HG02798 (cell line): ENCODE data around the gene NOBOX.
A peak's percentile ranks its signal among the peaks of the same experiment; 100 is the strongest.
"Not testable (repeated sequence)": the region's sequence is repeated elsewhere in the genome, so short reads cannot be mapped to it uniquely, and the experiment has no call there.

Experiments
- ATAC-seq: cut with Tn5 transposase; IDR thresholded peaks from one replicate; pipeline ENCODE4 v1.9.1; 2021; ENCODE audit warnings: mild to moderate bottlenecking; ENCODE audit not compliant: unreplicated experiment, poor library complexity

NOBOX gene

DNA sequence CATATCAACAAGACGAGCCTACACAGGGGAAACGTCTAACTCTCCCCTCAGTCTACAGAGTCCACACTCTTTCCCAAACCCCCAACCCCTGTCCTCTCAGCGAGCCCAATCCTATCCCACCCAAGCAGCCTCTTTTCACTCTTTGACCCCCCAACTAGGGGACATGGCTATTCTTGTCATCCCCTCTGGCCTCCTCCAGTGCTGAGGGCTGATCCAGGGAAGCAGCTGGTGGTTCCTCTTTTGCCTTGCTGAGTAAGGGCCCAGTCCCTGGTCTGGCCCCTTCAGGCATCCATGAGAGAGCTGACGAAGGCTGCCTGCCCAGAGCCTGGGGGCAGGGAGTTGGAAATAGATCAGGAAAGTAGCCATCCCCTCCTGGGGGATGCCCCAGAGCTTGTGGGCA is 6.4 kb downstream of the NOBOX start:
- ATAC-seq = no peak

DNA sequence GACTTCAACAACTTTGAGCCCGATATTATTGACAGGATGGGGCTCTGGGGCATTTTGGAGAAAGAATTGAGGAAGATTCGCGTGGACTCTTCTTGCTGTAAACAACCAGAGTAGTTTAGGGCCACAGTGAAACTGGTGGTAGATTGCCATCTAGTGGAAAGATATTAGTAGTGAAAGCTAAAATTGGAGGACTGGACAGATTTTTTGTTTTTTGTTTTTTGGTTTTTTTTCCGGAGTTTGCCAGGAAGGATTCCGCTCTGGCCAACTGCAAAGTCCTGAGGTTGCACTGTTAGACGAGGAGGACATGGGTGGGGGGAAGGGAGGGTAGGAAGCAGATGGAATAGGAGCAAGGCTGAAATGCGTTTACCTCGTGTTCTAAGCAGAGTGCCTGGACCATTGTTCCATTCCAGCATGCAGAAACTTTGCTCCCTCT is 11.7 kb downstream of the NOBOX start:
- ATAC-seq = peak; percentile 78

DNA sequence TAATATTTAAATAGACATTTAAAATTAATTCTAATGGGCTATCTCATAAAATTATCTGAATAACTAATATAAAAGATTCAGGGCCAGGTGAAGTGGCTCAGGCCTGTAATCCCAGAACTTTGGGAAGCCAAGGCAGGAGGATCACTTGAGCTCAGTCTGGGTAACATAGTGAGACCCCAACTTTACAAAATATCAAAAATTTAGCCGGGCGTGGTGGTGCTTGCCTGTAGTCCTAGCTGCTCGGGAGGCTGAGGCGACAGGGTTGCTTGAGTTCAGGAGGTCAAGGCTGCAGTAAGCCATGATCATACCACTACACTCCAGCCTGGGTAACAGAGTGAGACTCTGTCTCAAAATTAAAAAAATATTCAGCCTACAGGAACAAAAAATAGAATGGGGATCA is 12.5 kb downstream of the NOBOX start:
- no peak for ATAC-seq

DNA sequence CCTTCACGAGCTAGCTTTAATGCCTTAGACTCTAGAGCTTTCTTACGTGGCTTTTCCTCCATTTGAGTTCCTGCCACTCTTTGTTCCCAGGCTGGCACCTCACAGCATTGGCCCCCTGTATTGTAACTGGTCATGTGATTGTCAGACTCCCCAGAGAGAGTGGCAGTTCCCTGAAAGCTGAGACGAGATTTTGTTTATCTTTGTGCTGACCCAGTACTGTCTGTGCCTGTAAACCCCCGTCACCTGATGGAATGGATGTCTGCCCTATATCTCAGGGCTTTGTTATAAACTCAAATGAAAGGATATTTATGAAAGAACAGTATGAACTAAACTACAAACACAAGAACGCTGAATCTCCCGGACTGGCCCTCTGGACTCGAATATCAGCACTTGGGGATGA is 13.0 kb downstream of the NOBOX start:
- ATAC-seq = no peak

DNA sequence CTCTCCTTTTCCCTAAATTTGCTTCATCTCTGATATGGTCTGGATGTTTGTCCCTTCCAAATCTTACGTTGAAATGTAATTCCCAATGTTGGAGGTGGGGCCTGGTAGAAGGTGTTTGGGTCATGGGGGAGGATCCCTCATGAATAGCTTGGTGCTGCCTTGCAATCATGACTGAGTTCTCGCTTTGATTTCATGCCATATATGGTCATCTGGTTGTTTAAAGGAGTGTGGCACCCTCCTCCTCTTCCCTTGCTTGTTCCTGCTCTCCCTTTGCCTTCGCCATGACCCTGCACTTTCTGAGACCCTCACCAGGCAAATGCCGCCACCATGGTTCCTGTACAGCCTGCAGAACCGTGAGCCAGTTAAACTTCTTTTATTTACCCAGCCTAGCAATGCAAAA is 14.5 kb downstream of the NOBOX start:
- no peak for ATAC-seq

DNA sequence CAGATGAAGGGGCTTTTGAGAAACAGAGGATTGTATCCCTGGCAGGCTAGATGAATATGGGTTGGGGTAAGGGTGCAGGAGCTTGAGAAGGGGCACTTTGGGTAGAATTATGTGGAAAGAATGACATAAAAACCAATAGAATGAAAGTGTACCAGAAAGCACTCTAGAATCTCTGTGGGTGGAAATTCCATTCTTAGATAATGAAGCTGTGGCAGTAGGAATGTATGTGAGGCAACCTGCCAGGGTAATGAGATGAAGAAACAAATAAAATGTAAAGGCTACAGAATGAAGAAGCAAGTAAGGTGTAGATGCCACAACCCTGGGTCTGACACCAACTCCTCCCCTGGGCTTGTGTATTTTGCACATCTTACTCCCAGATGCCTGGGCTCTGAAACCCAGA is 16.8 kb downstream of the NOBOX start:
- no peak for ATAC-seq

DNA sequence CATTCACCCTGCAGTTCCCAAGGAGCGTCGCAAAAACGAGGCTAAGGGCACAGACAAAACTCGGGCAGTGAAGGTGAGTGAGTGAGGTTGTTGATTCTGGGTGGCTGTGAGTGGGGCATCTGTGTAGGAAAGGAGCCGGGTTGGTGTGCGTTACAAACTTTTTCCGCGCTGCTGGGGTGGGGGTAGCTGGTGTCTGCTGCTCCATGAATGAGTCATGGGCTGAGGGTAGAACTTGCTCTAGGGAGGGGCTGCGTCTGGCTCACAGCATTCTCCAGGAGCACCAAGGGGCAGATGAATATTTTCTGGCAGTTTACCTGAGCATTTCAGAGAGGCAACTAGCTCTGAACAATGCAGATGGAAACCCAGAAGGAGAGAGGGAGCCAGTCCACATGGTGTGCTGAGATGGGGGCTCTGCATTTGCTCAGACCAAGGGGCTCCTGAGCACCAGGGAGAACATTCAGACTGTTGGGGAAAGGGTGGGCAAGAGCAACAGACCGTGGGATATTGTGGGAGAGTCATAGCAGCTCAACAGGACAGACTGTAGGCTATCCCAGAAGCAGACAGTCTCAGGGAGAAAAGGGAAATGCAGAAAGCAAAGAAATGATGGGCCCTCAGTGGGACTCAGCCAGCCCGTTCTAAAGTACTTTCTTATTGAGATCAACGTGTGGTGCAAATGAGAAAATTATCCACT is 18.8 kb downstream of the NOBOX start:
- peak; percentile 30 for ATAC-seq

DNA sequence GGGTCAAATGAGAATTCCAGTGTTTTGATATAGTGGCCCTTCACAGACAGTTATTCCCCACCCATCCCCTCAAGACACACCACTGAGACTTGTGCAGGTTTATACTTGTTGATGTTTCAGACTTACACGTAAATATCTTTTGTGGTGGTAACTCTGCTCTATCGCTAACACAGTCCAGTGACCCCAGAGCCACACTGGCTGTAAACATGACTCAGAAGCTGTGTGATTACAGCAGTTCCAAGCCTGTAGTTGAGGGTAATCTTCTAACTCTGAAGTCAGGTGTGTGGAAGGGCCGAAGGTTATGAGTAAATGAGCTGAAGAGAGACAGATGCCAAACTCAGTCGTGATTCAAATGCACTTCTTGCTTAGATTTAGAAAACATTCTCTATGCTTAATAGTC is 19.4 kb downstream of the NOBOX start:
- peak; percentile 85 for ATAC-seq

DNA sequence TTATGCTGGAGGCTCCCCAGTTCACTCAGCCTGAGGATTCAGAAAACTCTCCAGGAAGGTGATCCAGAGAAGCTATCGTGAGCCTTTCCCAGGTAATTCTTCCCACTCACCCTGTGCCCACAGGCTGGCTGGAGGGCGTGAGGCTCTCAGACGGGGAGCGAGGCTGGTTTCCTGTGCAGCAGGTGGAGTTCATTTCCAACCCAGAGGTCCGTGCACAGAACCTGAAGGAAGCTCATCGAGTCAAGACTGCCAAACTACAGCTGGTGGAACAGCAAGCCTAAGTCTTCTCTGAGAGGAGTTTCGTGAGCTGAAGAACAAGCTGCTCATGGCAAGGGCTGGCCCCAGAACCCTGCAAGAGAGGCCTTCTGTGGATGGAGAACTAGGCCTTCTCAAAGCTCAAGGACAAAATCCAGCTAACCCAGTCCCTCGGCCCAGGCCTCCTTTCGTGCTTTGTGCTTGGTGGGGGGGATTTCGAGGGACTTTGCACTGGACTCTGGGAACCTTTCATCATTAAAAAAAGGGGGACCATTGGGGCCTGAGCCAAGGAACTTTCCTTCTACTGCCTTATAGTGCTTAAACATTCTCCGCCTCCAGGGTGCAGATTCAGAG is 23.6 kb downstream of the NOBOX start:
- no peak for ATAC-seq

DNA sequence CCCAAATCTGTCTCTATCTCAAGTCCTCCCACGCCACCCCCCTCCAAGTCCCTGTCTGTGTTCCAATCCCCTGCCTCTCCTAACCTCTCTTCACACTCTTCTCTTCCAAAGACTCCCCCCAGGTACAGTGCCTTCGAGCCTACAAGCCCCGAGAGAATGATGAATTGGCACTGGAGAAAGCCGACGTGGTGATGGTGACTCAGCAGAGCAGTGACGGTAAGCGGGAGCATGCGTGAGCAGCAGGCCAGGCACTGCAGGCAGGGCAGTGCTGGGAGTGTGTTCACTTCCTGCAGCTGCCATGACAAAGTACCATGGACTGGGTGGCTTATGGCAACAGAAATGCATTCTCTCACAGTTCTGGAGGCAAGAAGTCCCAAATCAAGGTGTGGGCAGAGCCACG is 24.8 kb downstream of the NOBOX start:
- no peak for ATAC-seq

DNA sequence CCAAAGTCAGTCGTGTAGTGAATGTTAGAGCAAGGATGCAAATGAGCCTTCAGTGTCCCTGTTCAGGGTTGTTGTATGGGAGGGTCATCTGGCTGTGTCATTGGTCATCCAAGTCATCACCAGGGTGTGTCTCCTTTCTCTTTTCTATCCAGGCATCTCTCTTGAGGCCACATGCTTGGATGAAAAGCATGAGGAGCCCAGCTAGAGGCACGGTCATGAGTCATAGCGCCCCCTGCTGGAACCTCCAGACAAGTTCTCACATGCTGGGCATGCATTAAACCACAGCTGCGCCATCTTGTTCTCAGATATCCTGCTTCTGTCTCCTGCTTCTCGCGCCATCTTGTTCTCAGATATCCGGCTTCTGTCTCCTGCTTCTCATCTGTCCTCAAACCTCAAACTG is 34.3 kb downstream of the NOBOX start:
- ATAC-seq = peak; percentile 61

DNA sequence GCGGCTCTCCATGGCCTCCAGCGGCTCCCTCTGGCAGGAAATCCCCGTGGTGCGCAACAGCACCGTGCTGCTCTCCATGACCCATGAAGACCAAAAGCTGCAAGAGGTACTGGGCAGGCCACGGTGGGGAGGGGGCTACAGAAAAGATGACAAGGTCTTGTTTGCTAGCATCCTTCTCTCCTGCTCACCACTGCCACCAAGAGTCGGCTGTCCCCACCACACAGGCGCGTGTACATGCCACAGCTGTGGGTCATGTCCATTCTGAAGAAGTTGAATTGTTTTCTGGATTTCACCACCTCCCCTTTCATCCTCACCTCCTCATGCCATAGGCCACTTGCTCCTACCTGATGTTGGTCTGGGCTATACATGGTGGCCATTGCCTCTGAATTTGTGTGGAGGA is 36.2 kb downstream of the NOBOX start:
- ATAC-seq = not testable (repeated sequence)

DNA sequence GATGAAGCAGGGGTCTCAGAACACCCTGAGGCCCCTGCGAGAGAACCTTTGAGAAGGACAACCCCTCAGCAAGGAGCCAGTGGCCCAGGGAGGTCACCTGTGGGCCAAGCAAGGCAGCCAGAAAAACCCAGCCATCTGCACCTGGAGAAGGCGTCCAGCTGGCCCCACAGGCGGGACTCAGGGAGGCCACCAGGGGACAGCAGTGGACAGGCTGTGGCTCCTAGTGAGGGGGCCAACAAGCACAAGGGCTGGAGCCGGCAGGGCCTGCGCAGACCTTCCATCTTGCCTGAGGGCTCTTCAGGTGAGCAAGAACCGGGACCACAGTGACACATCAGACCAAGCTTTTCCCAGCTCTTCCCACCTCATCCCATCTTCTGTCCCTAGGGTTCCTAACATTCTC is 38.0 kb downstream of the NOBOX start:
- not testable (repeated sequence) for ATAC-seq

DNA sequence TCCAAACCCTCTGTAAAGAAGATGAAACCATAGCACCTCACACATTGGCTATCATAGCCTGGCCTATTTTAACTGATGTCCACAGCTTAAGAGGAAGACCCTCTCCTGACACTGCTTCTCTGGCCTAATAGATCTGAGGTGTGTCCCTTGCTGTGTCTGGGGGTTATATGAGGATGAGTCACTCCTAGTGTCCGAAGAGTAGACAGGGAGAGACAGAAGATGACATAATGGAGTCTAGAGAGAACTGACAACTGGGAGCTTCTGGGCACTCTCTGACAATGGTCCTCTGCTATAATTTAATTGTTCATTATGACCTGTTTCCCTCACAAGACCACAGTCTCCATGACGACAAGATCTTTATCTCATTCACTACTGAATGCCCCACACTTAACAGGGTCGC is 41.4 kb downstream of the NOBOX start:
- not testable (repeated sequence) for ATAC-seq

DNA sequence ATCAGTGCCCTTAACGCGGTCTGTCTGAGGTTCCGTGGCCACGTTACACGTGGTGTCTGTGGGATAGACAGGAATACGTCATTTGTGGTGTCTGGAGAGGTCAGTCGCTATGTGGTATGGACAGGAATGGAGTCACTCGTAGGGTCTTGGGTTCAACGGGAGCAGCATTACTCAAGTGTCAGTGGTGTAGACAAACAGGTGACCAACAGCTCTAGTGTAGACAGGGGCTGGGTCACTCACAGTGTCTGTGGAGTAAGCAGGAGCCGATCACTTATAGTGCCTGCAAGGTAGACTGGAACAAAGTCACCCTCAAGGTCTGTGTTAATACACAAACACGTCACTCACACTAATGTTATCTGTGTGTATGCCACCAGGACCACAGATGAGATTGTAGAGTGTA is 46.6 kb downstream of the NOBOX start:
- ATAC-seq = not testable (repeated sequence)

DNA sequence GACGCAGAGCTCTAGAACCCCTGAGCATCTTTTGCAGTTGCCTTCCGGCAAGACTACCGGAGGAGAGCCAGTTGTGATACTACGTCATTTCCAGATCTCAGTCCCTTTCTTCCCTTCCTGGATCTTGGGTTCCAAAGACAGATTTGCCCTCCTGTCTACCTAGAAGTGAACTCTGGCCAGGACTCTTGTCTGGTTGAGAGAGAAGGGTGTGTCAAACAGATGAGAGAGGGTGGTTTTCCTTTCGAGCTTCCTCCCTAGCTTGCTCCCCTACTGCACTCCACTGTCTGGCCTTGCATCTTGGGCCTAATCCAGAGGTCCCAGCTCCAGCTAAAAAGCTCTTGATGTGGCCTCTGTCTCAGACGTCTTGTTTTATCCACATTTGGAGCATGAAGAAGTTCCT is 47.3 kb downstream of the NOBOX start:
- not testable (repeated sequence) for ATAC-seq

DNA sequence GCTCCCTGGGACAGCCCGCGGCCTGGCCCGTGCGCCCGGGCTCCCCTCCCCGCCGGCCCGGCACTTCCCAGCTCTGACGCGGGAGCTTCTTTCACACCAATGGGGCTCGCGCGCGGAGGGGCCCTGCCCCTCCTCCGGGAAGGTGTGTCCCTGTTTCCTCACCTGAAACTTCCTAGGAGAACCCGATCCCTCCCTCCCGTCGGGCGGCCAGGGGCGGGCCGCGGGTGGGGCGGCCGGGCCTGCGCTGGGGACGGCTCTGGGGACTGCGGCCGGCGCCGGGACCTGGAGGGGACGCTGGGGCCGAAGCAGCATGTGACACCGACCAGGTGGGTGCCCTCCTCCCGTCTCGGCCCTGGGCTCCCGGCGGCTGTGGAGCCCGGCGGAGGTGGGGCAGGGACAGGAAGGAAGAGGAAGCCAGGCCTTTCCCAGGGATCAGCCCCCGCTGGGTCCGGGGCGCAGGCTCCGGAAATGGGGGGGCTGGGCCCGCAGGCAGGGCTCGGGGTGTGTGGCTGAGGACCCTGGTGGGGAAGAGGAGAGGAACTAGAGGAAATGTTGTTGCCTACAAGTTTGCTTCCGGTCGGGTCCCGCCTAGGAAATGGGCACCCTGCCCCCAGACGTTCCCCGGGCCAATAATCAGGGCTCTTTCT is 48.2 kb downstream of the NOBOX start, which contains the start of gene ARHGEF5:
TSS of gene ARHGEF5 (plus strand) at position 227 of the 647 bp plus-strand sequence. CDS start 7,268 bp downstream, outside the sequence.
- ATAC-seq = peak; percentile 81

DNA sequence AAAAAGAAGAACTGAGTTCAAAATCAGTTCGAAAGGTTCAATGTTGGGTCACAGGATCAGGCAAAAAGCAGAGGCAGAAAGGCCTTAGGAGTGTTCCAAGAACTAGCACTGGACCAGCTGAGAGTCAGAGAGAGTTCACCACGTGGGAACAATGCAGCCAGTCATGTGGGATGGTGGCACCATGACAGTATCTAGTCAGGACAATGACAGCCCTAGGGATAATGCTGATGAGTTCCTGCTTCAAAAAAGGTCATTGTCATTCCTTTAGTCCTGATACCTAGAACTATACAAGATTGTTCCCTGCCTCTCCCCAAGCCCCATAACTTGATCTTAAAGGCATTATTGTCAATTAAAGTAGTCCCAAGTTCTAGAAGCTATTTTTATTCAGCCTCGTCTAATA is 51.8 kb downstream of the NOBOX start:
- ATAC-seq = not testable (repeated sequence)

DNA sequence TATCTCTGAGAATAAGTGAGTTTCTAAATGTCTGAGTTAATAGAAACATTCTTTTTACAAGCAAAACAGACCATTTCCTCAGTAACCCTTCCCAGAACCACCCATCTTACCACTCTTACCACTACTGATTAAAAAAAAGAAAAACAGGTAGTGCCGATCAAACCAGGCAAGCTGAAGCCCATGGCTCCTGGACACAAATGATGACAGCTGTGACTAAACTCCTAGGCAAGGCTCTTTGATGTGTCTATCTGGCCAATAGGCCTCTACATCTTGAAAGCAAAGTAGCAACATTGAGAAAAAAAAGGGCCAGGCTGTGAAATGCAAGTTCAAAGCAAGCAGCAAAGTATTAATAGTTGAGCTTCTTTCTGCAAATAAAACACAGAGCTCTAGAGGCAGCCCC is 54.9 kb downstream of the NOBOX start:
- ATAC-seq = peak; percentile 42
